Fibroblast of villous mesenchyme (primary cell): ENCODE data around the gene ATXN10. TPM values are rescaled to one million over a fixed set of nuclear protein-coding genes. Genes with fewer than 3 reads are reported as not detected.

ENCODE experiments used
- DNase-seq: peaks from one replicate; pipeline ENCODE4 v3.0.0-alpha.2; 2010; ENCODE audit warnings: low read depth
- H3K4me3 ChIP-seq: 2 replicates; pipeline ENCODE4 v1.5.1; 2011; ENCODE audit warnings: low read depth, mild to moderate bottlenecking, low read length
- total RNA-seq: library from RNA; depleted of rRNA; stranded (reverse); fragments of >200 nt; gene quantifications from 2 replicates; pipeline ENCODE4 v1.2.3, GENCODE V29; 2012
- TF ChIP-seq, protein P1 (sequence below): IDR thresholded peaks from 2 replicates; pipeline ENCODE4 v1.5.1; 2012; ENCODE audit warnings: low read depth, mild to moderate bottlenecking, low read length; ENCODE audit not compliant: insufficient read depth

ATXN10 gene
- total RNA-seq, 1 donor, result 190 TPM

DNA sequence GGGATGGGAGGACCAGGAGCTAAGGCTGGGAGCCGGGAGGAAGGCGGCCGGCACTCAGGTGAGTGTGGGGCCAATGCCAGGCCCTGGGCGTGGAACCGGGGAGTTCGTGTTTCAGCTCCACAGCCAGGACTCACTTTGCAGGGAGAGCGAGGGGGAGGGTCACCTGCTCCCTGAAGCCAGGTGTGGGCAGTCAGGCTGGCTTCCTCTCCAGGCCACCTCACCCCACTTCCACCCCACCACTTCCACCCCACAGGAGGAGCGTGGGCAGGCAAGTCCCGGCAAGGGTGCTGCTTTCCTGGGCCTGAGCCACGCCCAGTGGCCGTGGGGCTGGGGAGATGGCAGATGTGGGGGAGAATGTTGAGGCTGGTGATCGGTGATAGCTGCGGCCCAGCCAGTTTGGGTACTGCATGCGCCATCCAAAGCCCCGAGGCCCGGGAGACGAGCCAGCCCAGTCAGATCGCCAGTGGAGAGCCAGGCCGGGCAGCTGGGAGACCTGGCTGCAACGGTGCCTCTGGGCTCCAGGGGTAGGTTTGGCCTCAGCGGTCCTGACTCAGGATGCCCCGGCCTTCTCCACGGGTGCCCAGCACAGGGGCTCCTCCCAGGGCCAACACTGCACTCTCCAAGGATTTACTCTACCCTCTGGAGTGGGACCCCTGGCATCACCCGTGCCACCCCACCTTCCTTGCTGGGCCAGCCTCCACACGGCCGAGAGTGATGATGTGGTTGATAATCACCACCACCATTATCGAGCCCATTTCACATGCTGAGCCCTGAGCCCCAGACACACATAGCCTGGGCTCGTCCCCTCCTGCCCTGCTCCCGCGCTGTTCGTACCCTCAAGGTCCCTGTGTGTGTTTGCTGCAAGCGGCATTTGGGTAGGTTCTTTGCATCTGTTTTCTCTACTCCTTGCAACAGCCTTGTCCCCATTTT is 211.5 kb downstream of the ATXN10 start:
- DNase-seq, result no peak

GRCh38 chr22:45883811-45884170 is 212.2 kb downstream of the ATXN10 start:
- H3K4me3 ChIP-seq, result no peak overlapping the region
- TF ChIP-seq, protein P1, sequence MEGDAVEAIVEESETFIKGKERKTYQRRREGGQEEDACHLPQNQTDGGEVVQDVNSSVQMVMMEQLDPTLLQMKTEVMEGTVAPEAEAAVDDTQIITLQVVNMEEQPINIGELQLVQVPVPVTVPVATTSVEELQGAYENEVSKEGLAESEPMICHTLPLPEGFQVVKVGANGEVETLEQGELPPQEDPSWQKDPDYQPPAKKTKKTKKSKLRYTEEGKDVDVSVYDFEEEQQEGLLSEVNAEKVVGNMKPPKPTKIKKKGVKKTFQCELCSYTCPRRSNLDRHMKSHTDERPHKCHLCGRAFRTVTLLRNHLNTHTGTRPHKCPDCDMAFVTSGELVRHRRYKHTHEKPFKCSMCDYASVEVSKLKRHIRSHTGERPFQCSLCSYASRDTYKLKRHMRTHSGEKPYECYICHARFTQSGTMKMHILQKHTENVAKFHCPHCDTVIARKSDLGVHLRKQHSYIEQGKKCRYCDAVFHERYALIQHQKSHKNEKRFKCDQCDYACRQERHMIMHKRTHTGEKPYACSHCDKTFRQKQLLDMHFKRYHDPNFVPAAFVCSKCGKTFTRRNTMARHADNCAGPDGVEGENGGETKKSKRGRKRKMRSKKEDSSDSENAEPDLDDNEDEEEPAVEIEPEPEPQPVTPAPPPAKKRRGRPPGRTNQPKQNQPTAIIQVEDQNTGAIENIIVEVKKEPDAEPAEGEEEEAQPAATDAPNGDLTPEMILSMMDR, result no peak

More for the DNA sequence above, 211.5 kb downstream of the ATXN10 start:
- TF ChIP-seq, protein P1, result no peak
- H3K4me3 ChIP-seq, result no peak overlapping the region

DNA sequence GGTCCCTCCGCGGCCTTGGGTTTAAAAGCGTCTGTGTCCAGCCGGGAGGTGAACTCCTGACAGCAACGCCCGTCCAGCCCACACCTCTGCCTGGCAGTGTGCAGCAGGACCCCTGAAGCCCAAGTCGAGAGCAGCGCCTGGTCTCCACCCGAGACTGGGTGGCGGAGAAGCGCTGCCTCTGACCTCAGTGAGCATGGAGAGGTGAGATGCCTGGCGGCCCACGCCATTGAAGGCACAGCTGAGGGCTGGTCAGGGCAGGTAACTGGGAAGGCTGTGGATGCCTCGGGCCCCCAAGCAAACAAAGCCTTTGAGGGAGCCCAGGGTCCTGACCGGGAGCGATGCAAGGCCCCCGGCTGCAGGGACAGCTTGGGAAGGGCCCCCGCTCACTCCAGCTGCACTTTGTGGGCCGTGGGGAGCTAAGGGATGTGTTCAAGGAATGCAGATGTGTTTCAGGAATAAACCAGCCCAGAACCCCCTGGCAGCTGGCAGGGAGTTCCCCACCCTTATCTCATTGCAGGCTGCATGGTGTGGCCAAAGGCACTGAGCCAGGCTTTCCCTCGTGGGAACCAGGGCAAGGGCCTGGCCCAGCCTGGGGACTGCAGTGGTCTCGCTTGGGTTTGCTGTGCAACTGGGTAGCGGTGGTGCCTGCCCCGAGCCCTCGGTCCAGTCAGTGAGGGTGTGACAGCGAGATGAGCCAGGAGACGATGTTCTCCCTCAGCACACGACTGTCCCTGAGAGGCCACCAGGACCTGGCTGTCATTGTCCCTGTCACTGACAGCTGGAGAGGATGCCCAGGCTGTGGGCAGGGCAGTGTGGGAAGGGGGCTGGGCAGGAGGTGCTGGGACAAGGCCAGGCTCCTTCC is 212.8 kb downstream of the ATXN10 start:
- TF ChIP-seq, protein P1, result no peak
- no peak overlapping the region for H3K4me3 ChIP-seq
- DNase-seq, result no peak

More at GRCh38 chr22:45883811-45884170, 212.2 kb downstream of the ATXN10 start:
- no peak for DNase-seq

DNA sequence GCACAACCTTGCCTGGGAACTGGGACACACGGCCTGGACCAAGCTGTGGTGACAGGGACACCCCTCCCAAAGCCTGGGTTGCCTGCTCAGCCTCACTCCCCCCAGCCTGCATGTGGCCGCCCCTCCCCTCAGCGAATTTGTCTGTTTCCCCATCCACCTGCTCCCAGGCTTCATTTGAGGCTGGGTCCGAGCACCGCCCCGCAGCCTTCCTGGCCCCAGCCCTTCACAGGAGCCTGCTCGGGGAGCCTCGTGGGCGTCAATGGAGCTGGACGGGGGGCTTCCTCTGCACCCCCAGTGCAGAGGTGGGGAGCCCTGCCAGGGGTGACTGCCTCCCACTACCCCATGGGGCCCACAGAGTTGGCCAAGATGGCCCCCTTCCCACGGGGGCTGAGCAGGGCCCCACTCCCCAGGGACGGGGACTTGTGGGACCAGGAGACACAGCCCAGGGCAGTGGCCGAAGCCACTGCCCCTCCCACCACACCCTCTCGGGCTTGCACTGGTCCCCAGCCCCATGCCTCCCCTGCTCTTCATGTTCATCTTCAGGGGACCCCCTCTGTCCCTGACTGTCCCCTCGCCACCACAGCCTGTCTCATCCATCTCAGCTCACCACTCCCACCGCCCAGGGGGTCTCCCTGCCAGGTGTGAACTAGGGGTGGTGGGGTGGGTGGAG is 213.7 kb downstream of the ATXN10 start:
- no peak for DNase-seq
- TF ChIP-seq, protein P1, result no peak
- H3K4me3 ChIP-seq, result no peak overlapping the region

- H3K4me3 ChIP-seq, result no peak overlapping the region
- TF ChIP-seq, protein P1, result no peak
- no peak for DNase-seq
Observed at GRCh38 chr22:45885941-45886395, 214.3 kb downstream of the ATXN10 start.

- no peak overlapping the region for H3K4me3 ChIP-seq
- no peak for DNase-seq
- TF ChIP-seq, protein P1, result no peak
Observed at GRCh38 chr22:45886540-45886939, 214.9 kb downstream of the ATXN10 start.
